Measurements from ENCODE around the gene FOXRED2.
A peak's percentile ranks its signal among the peaks of the same experiment; 100 is the strongest.

FOXRED2 gene

DNA sequence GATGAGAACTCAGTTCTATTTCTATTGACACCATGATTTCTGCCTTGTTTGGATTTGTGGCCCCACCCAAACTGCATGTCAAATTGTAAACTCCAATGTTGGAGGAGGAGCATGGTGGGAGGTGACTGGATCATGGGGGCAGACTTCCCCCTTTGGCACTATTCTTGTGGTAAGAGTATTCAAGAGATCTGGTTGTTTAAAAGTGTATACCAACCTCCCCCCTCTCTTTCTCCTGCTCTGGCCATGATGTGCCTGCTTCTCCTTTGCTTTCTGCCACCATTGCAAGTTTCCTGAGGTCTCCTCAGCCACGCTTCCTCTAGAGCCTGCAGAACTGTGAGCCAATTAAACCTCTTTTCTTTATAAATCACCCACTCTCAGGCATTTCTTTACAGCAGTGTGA lies 7.9 kb upstream of the FOXRED2 start:
- DNase-seq = no peak

DNA sequence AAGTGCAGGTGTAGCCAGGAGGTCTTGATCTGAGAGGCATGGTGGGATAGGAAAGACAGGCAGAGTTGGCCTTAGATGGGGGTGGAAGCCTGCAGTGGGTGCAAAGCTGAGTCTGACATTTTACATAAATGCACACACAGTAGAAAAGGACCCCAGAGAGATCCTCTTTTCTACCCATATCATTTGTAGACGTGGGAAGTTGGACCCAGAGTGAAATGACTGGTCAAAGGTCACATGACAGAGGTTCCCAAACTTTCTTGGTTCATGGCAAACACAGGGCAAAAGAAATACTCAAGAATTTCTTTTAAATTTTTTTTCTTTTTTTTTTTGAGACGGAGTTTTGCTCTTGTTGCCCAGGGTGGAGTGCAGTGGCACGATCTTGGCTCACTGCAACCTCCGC lies 6.2 kb upstream of the FOXRED2 start:
- no peak for DNase-seq

DNA sequence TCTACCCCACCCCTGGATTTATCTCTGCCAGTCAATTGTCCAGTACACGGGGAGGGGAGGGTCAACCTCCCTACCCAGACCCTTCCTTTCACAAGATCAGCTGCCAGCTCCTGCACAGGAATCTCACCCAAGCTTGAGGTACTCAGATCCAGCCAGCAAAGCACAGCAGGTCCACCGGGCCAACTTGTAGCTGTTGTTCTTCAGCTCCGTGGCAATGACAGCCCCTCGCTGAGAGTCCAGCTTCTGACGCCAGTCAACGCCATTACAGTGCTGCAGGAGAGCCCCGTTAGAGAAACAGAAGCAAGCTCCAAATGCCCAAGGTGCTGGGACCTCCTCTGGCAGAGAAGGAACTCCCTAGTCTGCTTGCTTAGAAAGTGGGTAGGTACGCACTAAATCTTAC lies 5.5 kb upstream of the FOXRED2 start:
- no peak for DNase-seq

DNA sequence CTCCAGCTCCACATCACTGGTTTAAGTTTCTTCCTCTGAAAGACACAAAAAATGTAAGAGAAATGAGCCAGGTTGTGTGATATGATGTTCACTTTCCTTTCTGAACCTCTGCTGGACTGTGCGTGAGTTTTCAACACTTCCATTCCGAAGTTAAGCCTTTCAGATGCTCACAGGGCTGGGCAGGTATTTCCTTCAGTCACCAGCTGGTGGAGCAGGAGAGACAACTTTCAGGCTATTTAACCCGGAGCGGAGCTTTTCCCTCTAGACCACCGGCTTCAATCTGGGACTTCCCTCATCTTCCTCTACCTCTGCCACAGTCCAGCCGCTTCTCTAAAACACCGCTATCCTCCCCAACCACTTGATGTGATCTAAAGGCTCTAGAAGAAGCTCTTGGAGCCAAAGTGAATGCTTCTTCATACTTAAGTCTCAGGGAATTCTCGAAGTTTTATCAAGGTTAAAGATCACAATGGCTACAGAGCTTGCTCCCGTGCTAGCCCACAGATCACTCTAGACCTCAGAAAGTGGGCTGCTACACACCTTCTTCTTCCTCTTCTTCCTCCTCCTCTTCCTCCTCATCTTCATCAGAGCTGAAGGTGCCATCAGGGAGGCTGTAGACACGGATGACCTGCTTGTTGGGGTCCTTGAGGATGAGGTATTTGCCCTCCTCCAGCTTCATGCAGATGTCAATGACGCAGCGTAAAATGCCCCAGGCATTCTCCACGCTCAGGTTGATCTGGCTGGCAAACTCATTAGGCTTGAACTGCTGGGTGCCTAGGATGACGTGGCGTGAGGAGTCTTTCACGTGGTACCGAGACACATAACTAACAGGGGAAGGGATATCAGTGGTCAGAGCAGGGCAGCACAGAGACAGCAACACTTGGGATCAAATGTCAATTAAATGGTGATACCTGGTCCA lies 4.4 kb upstream of the FOXRED2 start:
- DNase-seq = no peak

DNA sequence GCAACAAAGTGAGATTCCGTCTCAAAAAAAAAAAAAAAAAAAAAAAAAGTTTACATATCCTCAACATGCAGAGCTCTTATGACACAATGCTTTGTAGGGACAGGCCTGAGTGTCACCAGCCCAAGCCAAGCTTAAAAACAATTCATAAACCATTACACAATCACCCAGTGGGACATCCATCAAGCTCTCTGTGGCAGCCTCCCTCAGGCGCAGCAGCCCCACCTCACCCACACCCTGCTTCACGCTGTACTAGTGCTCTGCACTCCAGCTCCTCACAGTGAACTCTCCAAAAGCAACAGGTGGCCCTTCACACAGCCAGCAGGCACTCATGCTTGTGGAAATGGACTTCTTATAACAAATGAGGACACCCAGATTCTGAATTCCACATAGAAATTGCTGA lies 3.5 kb upstream of the FOXRED2 start:
- DNase-seq = no peak

DNA sequence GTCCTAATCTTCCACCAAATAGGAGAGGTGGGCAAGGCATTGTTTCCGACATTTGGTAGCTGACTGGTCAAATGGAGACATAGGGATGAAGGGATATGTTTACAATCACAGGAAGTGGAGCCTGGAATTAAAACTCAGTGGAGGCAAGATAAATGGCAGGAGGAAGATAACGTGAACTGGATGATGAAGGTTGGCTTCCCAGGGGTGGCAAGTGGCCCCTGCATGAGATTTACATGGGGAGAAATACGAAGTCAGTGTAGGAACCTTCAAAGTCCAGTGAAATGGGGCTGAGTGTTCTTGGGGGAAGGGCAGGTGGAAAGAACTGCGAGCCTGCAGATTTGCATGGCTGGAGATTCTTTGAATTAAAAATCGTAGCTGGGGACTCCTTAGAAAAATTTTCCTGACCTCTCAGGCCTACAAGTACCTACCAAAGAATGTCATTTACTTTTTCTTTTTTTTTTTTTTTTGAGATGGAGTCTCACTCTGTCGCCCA lies 724 bp upstream of the FOXRED2 start:
- no peak for DNase-seq

DNA sequence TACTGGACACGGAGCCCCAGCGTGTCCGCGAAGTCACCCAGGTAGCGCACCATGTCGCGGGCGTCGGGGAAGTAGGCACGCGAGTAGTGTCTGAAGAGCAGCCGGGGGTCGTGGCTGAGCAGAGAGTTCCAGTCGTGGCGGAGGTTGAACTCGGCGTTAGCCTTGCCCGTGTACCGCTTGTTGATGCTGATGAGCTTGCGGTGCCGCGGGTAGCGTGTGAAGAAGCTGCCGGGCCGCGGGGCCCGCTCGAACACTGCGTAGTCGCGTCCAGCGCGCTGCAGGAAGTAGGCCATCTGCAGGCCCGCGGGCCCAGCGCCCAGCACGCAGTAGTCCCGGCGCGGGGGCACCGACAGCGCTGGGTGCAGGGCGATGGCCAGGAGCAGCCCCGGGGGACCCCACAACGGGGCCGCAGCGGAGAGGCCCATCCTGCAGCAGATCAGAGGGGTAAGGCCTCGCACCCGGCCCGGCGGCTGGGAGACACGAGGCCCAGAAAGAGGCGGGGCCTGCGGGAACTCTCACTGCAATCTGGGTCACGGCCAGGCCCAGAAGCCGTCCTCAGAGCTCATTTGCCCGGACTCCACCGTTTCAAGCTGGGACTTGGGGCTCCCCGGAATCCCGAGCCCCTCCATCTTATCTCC lies 723 bp downstream of the FOXRED2 start:
- DNase-seq = no peak

DNA sequence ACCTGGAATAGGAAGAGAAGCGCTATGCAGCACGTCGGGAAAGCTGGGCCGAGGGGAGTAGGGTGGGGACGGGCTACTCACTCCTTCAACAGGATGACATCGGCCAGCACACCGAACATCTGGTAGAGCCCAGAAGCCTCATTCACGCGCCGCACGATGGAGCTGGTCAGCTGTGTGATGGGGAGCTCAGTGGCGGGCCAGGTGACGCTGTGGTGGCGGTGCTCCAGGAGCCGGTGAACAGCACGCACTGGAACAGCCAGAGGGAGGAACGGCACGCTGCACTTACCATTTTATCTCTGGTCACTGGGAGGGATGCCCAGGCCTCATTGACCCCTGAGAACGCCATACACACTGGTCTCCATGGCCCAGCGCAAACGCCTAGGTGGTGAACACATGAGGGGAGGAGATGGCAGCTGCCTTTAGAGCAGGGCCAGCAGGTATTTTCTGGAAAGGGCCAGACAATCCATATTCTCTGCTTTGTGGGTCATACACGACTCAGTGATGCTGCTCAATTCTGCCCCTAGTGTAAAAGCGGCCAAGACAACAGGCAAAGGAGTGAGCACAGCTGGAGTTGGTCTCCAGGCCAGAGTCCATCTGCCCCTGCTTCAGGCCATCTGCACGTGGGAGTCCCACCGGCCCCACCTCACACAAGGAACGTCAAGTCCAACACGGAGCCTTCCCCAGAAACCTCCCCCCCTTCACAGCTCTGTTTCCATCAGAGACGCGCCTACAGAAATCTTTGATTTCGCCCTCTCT lies 8.8 kb downstream of the FOXRED2 start:
- no peak for DNase-seq

DNA sequence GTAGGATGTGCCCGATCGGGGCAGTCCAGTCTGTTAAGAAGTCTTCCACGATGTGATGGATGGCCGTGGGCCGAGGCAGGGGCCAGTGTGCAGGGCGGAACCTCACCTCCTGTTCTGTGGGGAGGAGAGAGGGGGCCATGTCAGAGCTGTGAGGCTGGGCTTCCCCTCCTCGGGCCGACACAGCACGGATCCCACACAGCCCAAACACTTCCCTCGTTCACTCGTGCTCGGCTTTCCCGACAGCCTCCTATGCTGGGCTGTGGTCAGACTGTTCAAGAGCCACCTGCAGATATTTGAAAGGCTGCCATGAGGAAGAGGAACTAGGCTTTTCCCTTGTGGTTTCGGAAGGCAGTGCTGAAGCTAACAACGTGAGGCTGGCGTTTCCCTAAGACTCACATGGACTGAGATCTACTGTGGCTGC lies 13.1 kb downstream of the FOXRED2 start:
- DNase-seq = peak; percentile 56

DNA sequence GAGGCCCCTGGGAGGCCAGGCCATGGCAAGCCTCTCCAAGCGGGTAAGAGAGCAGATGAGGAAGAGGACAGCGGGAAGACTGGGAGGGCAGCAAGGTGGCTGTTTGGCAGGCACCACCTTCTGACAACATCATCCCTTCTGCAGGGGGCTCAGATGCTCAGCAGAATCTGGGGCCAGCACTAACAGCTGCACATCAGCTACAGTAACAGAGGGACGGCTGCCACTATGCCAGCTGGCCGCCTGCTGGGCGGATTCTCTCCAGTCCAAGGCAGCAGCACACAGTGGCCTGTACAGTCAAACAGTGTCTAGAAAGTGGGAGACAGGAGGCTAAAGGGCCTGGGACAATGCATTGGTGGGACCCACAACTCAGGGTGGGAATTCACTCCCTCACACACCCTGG lies 14.7 kb downstream of the FOXRED2 start:
- no peak for DNase-seq

DNA sequence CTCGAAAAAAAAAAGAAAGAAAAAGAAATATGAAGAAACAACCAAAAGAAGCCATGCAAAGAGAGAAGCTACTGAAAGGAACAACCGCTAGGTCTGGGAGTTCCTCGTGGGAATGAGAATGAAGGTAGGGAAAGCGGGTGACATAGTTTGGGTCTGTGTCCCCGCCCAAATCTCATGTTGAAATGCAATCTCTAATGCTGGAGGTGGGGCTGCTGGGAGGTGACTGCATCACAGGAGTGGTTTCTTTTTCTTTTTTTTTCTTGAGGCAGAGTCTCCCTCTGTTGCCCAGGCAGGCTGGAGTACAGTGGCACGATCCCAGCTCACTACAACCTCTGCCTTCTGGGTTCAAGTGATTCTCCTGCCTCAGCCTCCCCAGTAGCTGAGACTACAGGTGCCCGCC lies 15.7 kb downstream of the FOXRED2 start:
- DNase-seq = no peak

DNA sequence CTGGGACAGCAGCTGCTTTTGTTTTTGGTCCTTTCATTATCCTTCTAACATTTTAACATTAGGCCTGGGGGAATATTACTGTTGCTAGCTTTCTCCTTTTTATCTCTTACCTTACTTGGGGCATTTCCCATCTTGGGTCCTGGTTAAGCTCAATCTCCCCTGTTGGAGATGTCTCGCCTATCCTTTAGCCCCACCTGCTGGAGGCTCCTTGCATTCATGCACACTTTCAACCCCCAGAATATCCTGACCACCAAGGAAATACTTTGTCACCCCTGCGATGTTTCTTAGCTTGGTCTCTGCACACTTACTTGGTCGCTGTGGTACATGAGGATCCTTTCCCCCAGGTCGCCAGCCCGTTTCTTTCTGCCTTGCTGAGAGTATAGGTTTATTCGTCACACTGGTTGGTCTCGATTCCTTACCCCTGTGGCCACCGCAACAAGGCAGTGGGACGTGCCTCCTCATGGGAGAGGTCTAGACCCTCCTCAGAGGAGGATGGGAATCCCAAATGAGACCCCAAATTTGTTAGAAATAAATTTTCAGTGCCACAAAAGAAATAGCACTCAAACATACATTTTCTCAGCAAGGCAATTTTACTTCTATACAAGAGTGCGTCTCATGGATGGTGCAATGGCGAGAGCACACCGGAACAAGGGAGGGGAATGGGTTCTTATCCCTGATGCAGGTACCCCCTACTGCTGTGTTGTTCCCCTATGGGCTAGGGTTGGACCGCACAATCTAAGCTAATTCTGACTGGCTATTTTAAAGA lies 20.0 kb downstream of the FOXRED2 start:
- no peak for DNase-seq

DNA sequence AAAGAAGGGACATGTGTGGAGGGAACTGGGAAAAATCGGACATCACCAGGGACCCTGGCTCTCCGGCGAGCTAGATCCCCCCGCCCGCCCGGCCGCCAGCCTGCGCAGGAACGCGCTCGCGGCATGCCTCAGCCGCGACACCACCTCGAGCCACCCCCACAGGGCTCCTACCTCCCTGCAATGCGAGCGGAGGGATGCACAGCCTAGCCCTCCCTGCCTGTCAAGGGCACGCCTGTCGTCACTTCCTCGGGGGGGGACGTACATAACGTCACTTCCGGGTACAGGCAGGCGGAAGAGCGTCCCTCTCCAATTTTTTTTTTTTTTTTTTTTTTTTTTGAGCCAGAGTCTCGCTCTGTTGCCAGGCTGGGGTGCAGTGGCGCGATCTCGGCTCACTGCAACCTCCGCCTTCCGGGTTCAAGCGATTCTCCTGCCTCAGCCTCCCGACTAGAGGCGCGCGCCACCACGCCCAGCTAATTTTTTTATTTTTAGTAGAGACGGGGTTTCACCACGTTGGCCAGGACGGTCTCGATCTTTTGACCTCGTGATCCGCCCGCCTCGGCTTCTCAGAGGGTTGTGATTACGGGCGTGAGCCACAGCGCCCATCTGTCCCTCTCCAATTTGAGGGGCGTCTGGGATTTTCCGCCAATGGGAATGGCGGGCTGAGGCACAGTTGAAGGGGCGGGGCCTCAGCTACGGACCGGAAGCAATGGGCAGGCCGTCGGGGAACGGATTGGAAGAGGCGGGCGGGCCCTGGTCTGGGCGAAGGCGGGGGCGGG lies 25.3 kb downstream of the FOXRED2 start, which contains the start of gene TXN2:
Gene TXN2, minus strand, starts transcription at position 248 of the 776 bp plus-strand sequence. CDS start 803 bp downstream, outside the sequence.
- peak; percentile 82 for DNase-seq

DNA sequence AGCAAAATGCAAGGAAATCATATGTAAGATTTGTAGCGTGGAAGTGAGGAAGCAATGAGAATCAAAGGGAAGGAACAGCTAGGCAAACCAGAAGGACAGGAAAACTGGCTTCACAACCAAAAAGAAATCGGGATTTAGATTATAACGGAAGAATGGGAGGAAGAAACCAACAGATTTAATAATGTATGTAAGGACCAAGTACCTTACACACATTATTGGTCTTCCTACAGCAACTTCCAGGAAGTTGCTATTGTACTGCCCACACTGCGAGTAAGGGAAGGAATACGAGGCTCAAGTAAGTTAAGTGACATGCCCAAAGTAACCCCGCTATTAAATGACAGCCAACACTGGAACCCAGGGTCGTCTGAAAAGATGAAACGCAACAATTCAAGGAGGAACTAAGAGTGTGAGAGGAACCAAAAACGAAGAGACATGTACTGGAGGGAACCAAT lies 25.9 kb downstream of the FOXRED2 start:
- DNase-seq = no peak

DNA sequence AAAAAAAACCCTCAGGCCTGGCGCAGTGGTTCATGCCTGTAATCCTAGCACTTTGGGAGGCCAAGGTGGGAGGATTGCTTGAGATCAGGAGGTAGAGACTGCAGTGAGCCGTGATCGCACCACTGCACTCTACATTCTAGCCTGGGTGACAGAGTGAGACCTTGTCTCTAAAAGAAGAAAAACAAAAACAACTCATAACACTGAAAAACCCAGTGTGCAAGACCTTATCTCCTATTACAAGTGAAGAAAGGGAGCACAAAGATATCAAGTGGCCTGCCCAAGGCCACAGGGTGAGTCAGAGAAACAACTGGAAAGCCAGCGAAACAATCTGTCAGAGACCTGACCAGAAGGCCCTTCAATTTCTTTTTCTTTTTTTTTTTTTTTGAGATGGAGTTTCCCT lies 27.9 kb downstream of the FOXRED2 start:
- no peak for DNase-seq

DNA sequence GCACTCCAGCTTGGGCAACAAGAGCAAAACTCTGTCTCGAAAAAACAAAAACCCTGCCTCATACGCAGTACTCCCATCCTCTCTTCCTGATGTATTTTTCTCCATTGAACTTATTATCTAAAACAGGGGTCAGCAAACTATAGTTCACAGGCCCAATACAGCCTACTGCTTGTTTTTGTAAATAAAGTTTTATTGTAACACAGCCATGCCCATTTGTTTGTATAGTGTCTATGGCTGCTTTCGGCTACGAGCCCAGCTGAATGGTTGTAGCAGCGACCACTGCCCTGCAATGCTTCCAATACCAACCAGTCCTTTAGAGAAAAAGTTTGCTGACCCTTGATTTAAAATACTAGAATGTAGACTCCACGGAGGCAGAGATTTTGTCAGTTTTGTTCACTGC lies 31.5 kb downstream of the FOXRED2 start:
- no peak for DNase-seq

DNA sequence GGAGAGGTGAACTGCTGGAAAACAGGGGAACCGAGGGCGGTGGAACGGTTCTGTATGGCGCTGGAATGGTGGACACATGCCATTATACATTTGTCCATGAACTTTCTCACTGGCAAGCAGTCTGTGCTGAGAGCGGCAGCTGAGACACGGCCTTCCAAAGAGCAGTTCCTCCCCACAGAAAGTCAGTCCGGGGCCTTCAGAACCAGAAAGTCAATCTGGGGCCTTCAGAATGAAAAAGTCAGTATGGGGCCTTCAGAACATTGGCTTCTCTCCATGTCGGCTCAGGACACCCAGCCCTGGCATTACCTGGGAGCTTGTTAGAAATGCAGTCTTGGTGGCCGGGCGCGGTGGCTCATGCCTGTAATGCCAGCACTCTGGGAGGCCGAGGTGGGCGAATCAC lies 34.2 kb downstream of the FOXRED2 start:
- no peak for DNase-seq

DNA sequence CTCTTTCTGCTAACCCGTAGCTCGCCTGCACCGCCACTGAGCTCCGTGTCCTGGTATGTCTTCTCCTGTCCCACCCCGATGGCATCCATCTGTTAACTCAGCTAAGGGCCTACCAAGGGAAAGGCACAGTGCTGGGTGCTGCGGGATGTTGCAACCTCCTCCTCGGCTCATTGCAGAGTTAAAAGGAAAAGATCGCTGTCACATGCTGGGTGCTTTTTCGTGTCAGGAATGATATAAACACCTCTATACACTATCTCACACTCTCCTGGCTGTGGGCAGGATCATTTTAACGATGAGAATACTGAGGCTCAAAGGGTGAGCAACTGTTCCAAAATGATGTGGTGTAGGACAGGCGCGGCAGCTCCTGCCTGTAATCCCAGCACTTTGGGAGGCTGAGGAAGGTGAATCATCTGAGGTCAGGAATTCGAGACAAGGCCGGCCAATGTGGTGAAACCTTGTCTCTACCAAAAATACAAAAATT lies 35.5 kb downstream of the FOXRED2 start:
- DNase-seq = no peak

DNA sequence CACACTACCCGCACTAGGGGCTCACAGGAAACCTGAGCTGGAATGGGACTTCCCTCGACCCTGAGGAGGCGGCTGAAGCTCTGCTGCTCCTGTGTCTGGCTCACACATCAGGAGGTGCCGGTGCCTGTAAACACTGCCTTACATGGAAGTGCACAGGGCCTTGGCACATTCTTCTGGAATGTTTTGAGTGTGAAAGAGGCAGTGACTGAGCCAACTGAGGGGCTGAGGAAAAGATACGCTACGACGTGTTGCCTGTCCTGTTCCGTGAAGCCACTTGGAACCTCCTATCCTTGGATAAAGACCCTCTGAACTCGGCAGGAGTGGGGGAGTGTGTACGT lies 35.9 kb downstream of the FOXRED2 start:
- DNase-seq = no peak

DNA sequence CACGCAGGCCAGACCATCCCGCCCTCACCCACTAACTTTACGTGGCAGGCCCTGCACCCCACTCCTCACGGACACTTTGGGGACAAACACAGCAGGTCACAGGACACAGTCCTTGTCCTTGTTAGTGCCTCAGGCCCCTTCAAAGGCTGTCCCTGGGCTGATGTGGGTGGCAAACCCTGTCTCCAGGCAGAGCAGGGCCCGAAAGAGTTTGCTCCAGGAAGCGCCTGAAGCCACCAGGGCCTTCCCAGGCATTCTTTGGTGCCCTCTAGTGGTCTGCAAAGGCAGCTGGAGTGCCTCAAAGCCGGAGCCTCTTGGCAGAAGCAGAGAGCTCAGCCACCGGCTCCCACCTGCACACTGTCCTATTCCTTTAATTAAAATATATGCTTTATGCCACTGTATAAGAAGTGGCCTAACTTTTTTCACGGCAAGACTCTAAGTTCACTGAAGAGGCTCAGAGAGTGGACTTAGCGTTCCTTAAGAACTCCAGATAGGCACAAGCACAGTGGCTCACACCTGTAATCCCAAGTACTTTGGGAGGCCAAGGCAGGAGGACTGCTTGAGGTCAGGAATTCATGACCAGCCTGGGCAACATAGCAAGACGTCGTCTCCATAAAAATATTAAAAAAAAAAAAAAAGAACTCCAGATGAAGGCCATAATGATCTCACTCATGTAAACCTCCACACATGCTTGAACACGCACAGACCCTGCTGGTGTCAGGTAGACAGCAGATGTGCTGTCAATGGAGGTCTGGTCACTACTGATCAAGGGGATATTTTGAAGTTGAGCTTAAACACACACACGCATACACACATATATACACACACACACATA lies 36.5 kb downstream of the FOXRED2 start:
- peak; percentile 56 for DNase-seq
